SIG-M5 (cell line): ENCODE results near the gene BMAL1.
A peak's percentile ranks its signal among the peaks of the same experiment; 100 is the strongest.

ENCODE experiments used
- DNase-seq: peaks from one replicate; lab custom pipeline; 2025; lab: John Stamatoyannopoulos, UW

Gene BMAL1

DNA sequence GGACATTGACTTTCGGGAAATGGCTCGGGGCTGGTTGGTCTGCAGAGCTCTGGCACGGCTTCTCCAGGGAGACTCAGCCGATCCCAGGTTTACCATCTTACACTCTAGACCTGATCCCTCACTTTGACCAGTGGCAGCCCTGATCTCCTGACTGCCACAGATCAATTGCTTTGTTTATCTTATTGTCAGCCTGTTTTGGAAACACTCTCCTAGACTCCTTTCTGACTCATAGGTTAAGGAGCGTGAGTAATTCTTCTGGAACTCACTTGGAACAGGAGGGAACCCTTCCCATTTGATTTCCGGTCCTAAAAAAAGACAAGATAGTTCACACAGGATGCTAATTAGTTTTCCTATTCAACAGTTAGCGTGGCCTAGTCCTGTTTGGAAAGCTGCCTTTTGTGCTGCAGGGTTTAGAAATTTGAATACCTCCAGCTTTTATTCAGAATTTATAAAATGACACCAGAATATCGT, 16.0 kb upstream of the BMAL1 start:
- DNase-seq: no peak

DNA sequence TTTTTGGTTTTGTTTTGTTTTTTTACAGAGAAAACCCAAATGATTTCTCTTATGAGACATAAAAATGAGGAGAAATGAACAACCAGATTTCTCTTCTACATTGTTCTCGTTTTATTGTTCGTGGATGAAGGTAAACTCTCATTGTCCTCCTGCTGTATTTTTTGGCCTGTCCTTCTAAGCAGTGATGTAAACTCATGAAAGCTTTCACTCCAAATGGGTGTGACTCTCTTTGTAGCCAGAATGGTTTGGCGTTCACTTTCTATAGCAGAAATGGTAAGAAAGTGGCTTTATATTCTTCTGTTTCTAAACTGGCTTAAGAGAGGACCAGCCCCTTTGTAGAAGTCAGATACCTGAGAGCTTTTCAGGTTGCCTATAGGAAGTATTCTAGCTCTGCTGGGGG, 15.5 kb upstream of the BMAL1 start:
- no peak for DNase-seq

DNA sequence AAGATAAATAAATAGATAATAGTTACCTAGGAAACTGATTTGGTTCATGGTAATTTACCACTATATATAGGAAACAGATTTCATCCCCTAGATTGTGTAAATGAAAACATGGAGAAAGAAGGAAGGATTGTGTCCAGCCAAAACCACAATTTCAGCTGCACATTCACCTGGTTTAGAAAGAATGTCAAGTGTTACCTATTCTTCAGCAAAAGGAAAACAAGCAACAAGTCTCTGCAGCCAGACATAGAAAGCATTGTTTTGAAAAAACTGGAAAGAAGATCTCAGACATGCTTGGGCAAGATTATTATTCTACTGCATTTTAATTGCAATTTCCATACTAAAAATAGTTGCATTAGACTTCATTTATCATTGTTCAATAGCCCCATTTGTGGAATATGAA, 8.8 kb upstream of the BMAL1 start:
- DNase-seq: no peak

DNA sequence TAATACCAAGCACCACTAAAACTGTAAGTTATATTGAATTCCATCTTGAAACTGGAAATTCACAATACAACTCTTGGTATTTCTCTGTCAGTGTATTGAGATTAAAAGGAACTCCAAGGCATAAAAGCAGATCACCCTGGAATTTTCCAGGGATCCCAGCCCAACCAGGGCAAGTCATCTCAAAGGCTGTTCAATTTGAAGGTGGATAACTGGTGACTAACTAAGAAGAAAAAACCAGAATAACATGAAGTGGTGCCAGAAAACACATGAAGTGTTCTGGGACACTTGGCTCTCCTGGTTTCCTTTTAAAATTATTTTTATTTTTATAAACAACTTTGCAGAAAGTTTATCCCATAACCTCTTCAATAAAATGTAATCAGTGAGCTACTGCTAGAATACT, 7.8 kb upstream of the BMAL1 start:
- DNase-seq: no peak

DNA sequence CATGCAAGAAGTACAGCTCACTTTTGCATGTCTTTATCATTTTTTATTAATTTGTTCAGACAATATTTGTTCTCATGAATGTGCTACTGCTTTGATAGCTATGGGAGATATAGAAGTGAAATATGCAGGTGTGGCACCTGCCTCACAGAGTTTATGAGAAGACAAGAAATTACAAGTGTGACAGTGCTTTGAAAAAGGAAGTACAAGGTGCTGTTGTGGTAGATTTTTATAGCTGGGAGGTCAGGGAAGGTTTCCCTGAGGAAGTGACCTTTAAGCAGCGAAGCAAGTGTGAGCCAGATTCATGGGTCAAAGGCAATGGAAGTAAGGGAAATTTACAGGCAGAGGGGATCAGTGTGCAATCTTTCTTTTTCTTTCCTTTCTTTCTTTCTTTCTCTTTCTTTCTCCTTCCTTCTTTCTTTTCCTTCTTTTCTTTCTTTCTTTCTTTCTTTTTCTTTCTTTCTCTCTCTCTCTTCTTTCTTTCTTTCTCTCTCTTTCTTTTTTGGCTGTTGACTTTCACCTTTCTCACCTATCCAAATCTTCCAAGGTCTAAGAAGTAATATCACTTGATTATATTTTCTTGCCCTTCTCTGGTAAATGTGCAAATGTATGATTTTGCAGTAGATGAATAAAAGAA, 6.4 kb upstream of the BMAL1 start:
- DNase-seq: no peak

DNA sequence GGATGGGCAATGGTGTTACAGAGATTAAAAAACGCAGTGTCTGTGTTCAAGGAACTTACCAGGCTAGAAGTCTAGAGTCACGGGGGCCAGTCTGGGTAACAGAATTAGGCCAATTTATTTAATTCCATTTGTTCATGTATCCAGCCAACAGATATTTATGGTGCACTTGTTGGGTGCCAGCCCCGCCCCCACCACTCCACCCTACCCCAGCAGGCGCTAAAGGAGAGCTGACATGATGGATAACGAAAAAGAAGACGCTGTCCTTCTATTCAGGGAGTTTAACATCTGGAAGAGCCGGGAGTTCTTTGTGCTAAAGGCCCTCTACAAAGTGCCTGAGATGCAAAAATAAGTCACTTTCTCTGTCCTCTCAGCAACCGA, 1.1 kb upstream of the BMAL1 start:
- no peak for DNase-seq

DNA sequence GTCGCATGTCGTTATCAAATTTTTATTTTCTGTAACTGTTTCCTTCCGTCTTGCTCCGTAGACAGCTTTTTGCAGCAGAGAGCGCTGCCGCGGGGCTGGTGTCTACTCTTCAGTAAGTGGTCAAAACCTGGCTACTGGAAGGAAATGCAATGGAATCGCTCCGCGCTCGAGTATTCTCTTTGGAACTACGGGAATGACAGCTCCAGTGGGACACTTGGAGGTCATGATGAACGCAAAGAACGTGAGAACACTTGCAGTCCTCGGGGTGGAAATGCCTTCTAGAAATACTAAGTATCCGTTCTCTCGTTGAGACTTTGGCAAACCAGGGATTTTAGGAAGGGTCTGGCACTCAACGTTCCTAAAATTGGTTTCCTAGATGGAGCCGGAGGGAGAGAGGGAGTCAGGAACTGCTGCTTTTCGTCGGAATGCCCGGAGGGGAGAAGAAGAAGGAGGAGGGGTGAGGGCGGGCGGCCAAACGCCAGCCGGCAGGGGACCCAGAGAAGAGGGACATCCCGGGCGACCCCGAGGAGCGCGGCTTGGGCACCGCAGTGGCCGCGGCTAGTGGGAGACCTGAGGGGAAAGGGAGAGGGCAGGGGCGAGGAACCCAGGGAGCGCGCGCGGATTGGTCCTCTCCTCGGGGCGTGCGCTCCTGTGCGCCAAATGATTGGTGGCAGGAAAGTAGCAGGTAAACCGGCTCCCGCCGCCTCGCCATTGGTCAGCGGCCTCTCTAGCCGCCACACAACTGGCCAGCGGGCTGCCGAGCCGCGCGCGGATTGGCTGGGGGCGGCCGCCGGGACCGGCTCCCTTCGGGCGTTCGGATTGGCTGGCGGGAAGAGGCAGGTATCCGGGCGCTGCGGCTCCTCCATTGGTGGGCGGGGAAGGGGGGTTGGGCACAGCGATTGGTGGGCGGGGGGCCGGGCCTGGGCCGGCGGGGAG, 490 bp upstream of the BMAL1 start:
- DNase-seq: peak; percentile 71

DNA sequence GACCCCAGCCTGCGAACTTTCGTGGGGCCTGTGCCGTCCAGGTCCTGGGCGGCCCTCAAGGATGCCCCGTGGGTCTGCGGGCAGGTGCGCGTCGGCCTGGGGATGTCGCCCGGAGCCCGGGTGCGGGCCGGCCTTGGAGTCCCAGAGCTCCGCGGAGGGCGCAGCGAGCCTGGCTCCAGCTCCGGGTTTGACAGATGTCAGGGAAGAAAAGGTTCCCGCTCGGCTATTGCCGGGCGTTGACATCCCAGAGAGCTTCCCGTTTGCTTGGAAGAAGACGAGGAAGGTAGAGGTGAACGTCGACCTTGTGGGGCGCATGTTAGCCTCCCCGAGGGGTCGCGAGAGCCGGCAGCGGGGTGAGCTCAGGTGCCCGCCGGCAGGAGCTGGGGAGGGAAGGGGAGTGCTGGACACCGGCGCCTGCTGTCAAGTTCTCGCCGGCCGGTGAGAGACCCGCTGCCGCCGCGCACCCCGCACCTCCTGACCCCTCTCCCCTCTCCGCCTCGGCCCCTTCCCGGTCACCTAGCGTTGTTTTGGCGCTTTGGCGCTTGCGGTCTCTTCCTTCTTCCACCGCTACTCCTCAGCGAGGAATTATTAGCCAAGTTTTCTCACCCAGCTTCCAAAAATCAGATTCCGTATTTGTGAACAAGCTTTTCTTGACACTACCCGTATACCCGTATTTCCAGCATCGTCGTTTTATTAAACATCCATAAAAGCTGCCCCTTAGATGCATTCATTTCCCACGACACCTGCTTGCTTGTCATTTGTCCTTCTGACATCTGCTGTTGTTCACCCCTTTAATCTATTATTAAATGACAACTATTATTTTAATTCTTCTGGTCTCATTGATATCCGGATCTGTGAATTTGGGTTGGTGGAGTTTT, 1.3 kb downstream of the BMAL1 start:
- no peak for DNase-seq

DNA sequence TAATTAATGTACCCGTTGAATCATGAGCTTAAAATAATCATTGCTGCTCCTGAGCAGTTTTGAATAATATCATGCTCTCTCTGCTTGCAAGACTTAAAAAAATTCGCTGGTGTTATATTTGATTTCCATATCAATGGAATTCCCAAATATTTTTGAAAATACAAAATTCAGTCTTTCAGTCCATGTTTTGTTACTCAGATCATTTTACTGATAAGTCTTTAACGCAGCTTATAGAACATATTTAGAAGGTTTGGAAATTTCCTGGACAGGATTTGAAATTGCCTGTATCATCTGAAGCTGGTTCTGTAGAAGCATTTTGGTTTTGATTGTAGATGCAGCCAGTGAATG, 1.9 kb downstream of the BMAL1 start:
- DNase-seq: no peak

DNA sequence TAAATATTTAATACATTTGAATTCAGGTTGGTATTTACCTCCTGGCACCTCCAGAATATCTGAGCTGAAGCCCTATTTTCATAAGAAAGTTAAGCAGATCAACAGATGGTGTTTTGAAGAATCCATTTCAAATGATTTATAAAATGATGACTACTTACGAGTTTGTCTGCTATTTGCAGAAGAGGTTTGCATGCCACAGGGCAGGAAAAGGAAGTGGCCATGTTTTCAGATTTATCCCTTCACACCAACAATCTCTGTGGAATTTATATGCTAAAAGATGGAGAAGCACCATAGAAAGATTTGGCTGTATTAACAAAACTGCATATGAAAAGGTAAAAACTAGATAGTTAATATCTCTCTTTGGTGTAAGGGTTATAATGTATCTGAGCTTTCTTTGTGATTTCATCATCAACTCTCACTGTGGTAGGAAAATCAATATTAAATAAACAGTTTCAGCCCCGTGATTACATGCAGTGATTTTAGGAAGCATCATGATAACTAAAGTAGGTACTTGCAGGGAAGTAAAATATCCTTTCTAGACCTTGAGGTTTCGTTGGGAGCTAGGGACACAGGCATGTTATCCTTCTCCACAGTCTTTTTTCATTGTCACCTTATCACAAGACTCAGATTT, 2.6 kb downstream of the BMAL1 start:
- DNase-seq: no peak

DNA sequence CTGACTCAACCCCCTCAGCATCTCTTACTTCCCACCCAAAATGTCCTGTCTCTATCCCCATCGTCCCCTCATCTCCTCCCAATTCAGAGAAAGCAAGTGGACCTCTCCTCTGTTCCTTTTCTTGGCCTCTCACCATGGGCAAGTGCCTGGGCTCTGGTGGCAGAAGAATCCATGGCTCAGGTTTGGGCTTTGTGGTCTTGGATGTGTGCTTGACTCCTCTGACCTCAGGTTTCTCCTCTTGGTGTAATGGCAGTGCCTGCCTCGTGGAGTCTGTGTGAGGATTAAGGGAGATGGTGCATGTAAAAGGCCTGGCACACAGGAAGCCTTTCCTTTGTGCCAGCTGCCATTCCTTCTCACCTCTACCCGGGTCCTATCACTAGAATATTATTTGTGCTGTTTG, 3.2 kb downstream of the BMAL1 start:
- DNase-seq: no peak

DNA sequence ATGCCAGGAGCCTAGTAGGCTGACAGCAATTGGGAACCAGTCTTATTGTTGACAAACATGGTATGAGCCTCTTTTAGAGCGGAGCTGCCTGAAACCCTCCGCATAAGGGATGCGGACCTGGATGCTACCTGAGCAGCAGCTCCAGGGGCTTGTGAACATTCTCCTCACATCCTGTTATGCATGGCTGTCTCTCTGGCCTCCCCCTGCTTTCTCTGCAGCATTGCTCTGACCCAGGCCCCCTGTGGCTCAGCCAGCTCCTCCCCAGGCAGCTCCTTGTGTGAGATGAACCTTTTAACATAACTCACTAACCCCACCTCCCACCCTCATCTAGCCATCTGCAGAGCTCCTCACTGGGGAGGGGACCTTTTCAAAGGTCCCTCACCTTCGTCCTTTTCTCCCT, 6.0 kb downstream of the BMAL1 start:
- no peak for DNase-seq

DNA sequence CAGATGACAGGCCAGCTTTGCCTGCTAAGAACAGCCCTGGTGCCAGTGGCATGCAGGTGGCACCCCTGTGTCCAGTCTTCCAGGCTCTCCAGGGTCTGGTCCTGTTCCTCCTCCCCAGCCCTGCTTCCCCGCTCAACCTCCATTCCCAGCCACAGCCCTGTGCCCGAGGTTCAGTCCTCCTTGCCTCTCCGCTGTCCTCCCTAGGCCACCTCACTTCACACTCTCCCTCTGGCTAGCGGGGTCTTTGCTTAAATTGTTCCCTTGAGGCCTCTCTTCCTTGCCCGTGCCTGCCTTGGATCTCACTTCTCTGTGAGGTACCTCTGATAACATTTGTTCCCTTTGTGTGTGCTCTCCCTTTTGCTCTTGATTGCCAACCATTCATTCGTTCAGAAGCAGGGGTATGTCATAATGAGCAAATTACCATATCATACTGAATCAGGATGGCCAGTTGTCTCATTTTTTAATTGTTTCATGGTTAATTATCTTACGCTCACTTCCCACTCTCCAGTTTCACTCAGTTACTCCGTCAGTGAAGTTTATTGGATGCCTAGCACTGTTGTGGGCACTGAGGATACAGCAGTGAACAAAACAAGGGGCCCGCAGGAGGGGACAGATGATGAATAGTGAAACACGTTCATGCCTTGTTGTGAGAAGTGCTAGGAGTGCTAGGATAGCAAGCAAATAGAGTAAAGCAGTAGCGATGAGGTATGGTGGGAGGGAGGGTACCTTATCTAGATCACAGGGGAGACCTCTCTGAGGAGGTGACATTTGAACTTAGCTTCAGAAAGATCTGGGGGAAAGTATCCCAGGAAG, 7.4 kb downstream of the BMAL1 start:
- no peak for DNase-seq

DNA sequence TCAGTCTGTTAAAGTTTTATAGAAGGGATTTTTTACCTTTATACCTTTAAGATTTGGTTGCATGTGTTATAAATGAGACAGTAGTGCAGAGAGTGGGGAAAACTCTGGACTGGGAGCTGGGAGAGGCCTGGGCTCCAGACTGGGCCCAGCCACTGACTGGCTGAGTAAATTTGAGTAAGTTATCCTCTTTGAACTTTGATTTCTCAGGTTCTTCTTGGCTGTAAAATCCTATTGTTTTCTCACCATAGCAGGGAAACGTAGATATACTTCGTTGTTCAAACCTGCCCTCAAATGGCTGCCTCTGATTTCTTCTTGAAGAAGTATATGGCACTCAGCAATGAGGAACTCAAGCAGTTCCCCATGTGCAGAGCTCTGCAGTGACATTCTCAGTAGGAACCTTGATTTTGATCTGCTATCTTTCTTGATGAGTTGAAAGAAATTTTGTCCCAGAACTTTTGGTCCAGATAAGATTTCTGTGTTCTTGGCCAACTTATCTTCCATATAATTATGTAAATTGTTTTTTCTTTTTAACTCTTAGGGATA, 8.8 kb downstream of the BMAL1 start:
- no peak for DNase-seq

DNA sequence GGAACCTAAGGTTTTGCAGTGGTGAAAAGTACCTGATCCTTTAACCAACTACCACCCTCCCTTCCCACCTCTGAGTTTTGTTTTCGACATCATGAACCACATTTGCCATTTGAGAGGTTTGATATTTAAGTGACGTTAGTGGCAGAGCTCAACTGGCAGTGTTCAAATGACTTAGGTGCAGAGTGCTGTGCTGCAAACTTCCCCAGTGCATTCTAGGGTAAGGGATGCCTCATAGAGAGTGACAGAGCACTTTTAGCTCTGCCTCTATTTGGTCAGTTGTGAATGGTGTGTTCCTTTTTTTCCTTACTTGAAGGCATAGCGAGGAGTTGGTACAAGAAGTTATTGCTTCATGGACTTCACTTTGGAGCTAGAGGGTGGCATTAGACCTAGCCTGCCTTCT, 9.4 kb downstream of the BMAL1 start:
- DNase-seq: no peak

DNA sequence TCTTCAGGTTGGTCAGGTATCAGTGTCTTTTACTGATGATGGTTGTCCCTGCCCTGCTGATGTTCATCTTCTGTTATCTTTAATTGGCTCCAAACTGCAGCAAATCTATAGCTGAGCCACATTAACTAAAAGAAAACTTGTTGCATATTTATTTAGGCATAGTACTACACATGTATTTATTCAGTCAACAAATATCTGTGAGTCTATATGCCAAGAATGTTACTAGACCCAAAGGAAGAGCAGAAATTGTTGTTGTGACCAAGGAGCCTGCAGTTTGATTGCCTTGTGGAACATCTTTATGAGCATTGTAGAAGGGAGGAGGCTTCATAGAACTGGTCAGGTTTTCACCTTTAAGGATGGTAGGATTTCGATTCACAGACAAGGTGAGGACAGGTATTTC, 10.1 kb downstream of the BMAL1 start:
- no peak for DNase-seq

DNA sequence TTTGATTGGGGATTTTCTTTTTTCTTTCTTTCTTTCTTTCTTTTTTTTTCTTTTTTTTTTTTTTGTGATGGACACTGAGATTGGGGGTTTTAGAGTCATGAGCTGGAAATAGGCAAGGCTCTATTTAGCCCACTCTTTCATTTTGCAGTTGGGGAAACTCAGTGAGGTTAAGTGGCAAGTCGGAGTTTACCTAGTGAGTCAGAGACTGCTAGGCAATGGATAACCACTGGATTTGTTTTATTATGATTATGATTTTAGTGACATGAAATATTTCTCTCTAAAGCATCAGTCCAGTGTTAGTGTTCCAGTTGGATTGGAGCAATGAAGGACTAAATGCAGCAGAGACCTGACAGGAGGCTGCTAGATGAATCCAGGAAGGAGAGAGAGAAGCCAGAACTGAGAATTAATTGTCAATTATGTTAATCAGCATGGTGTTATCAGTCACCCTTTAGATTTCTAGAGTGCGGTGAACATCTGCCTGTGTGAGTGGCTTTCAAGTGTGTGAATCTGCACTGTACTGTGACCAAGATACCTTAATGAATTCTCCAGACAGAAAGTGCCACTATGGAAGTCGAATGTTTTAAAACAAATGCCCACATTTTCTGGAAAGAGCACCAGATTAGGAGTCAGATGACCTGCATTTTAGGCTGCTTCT, 10.9 kb downstream of the BMAL1 start:
- no peak for DNase-seq

DNA sequence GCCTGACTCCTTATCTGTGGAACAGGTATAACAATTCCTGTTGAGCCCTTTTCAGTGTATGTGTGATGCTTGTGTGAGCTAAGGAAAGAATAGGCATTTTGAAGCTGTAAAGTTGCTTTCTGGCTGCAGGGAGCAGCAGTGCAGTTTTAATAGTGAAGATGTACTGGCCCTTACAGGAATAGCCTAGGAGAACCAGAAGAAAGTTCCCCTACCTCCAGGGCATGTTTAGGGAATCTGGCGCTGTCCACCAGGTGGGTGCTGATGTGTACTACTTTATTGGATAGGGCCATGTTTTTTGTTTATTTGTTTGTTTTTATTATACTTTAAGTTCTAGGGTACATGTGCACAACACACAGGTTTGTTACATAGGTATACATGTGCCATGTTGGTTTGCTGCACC, 11.5 kb downstream of the BMAL1 start:
- DNase-seq: no peak

DNA sequence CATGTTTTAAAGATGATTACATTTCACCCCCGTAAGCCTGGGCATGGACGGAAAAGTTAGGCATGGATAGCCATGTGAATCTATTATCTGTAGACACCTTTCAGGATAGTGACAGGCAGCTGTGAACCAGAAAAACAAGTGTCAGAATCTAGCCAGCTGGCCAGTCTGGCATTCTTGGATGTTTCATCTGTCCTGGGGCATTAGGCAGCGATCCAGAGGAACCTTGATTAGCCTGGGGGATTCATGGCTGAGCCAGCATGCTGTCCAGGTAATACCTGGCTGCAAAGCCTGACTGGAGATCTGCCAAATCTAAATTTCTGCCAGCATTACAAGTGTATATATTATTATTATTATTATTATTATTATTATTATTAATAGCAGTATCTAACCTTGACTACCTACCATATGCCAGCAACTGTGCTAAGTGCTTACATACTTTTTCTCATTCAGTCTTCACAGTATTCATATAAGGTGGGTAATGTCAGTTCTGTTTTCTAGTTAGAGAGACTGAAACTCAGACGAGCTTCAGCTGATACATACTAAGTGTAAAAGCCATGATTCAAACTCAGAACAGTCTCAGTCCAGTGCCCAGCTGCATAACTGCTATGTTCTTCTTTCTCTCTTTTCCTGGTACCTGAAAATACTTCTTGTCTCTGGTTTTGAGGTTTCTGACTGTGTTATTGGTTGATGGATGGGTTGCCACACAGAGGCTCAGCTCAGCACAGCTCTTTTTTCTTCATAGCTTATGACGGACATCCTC, 12.8 kb downstream of the BMAL1 start:
- DNase-seq: no peak

DNA sequence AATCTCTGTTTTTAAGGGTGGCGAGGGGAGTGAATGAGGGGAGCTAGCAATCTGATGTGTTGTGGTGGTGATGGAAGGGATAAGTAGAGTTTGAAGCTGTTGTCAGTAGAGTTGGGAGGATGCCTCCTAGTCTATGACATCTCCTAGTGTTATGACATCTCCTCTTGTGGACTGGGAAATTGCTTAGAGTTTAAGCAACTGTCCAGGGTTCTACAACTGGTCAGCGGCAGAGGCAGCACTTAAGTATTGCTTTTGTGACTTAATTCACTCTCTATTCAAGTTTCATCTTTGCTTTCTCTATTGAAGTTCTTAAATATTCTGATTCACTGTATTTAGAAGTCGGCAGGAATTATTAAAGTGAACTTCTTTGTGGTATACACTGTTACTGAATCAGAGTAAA, 13.8 kb downstream of the BMAL1 start:
- no peak for DNase-seq
